Measurements from ENCODE around the gene PLXNB3. TPM values are rescaled to one million over a fixed set of nuclear protein-coding genes. Genes with fewer than 3 reads are reported as not detected.

PLXNB3 gene
- total and polyA plus RNA-seq, 2 donors (not counting 1 experiment from before 2014, with no cell fraction given), result 1.9 to 4.3 TPM

GRCh38 chrX:153805436-153805835 is 41.4 kb downstream of the PLXNB3 start:
- Histone ChIP-seq H3K4me2 (ENCODE audit: extremely low read depth, insufficient read depth, low read length) (no peak overlapping the region), H3K27me3 (ENCODE audit: control insufficient read depth, insufficient read depth, low read length) (no peaks in the 10 kb centered on the region), H3K9me3 (ENCODE audit: control insufficient read depth, insufficient read depth, low read depth, low read length) (no peaks in the 10 kb centered on the region), H2AFZ (ENCODE audit: low read length) (no peak overlapping the region), H4K20me1 (ENCODE audit: control insufficient read depth, extremely low read depth, insufficient read depth, low read length) (no peaks in the 10 kb centered on the region), H3K9ac (ENCODE audit: insufficient read depth, low read length) (no peak overlapping the region), H3K36me3 (ENCODE audit: control insufficient read depth, insufficient read depth, low read length) (no peaks in the 10 kb centered on the region), H3K4me1 (ENCODE audit: control insufficient read depth, extremely low read depth, insufficient read depth, low read length) (no peaks in the 10 kb centered on the region), H3K4me3 (replicated peaks in 1 of 4; ENCODE audit: control extremely low read depth in 1 of 4, insufficient read depth in 1 of 4, low read depth in 3 of 4, low read length in 4 of 4) (no peak overlapping the region), H3K79me2 (ENCODE audit: control insufficient read depth, insufficient read depth, low read length) (no peaks in the 10 kb centered on the region), H3K27ac (ENCODE audit: insufficient read depth, low read length) (no peak overlapping the region)
- no peak for TF ChIP-seq EZH2 (IDR thresholded peaks at IDR 0.05; ENCODE audit: low read length, missing control alignments)
- TF ChIP-seq, protein P1, sequence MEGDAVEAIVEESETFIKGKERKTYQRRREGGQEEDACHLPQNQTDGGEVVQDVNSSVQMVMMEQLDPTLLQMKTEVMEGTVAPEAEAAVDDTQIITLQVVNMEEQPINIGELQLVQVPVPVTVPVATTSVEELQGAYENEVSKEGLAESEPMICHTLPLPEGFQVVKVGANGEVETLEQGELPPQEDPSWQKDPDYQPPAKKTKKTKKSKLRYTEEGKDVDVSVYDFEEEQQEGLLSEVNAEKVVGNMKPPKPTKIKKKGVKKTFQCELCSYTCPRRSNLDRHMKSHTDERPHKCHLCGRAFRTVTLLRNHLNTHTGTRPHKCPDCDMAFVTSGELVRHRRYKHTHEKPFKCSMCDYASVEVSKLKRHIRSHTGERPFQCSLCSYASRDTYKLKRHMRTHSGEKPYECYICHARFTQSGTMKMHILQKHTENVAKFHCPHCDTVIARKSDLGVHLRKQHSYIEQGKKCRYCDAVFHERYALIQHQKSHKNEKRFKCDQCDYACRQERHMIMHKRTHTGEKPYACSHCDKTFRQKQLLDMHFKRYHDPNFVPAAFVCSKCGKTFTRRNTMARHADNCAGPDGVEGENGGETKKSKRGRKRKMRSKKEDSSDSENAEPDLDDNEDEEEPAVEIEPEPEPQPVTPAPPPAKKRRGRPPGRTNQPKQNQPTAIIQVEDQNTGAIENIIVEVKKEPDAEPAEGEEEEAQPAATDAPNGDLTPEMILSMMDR (conservative IDR thresholded peaks at IDR 0.05 in 1 of 2, IDR thresholded peaks at IDR 0.05 in 1 of 2; ENCODE audit: low read depth in 1 of 2, low read length in 2 of 2), result no peak
- DNase-seq (ENCODE audit: low read depth in 2 of 2), result no peak

DNA sequence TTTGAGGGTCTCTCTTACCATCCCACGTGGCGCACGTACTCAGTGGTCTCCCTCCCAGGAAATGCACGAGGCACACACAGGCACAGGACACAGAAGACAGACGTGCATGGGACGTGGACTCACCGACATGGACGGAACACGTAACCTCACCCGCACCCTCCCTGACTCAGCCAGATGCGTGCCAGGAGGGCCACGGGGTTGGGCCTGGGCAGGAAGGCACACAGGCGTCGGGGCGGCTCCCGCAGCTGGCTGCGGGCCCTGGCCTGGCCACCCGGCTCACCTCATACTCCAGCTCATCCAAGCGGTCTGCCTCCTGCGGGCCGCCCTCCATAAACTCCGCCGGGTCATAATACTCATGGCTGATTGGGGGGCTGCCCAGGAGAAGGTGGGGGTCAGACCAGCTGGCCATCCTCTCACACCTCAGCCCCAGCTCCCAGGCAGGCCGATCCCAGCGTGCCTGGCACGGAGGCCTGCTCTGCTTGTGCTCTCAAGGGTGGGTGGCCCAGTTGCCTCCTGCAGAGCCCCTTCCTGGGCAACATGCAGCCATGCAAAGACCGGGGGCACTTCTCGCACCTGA is 43.0 kb downstream of the PLXNB3 start:
- no peaks in the 10 kb centered on the region for H3K79me2 ChIP-seq (ENCODE audit: control insufficient read depth, insufficient read depth, low read length)
- no peak overlapping the region for H3K4me3 ChIP-seq (replicated peaks in 1 of 4; ENCODE audit: control extremely low read depth in 1 of 4, insufficient read depth in 1 of 4, low read depth in 3 of 4, low read length in 4 of 4)
- no peaks in the 10 kb centered on the region for H3K36me3 ChIP-seq (ENCODE audit: control insufficient read depth, insufficient read depth, low read length)
- TF ChIP-seq EZH2 (IDR thresholded peaks at IDR 0.05; ENCODE audit: low read length, missing control alignments), result no peak
- TF ChIP-seq, protein P1 (conservative IDR thresholded peaks at IDR 0.05 in 1 of 2, IDR thresholded peaks at IDR 0.05 in 1 of 2; ENCODE audit: low read depth in 1 of 2, low read length in 2 of 2), result no peak
- no peaks in the 10 kb centered on the region for H3K4me1 ChIP-seq (ENCODE audit: control insufficient read depth, extremely low read depth, insufficient read depth, low read length)
- H3K9ac ChIP-seq (ENCODE audit: insufficient read depth, low read length), result no peak overlapping the region
- no peak overlapping the region for H3K27ac ChIP-seq (ENCODE audit: insufficient read depth, low read length)
- H2AFZ ChIP-seq (ENCODE audit: low read length), result no peak overlapping the region
- no peak overlapping the region for H3K4me2 ChIP-seq (ENCODE audit: extremely low read depth, insufficient read depth, low read length)
- H4K20me1 ChIP-seq (ENCODE audit: control insufficient read depth, extremely low read depth, insufficient read depth, low read length), result no peaks in the 10 kb centered on the region
- H3K9me3 ChIP-seq (ENCODE audit: control insufficient read depth, insufficient read depth, low read depth, low read length), result no peaks in the 10 kb centered on the region
- no peaks in the 10 kb centered on the region for H3K27me3 ChIP-seq (ENCODE audit: control insufficient read depth, insufficient read depth, low read length)
- DNase-seq (ENCODE audit: low read depth in 2 of 2), result no peak

- H2AFZ ChIP-seq (ENCODE audit: low read length), result no peak overlapping the region
- no peak overlapping the region for H3K4me2 ChIP-seq (ENCODE audit: extremely low read depth, insufficient read depth, low read length)
- no peaks in the 10 kb centered on the region for H3K9me3 ChIP-seq (ENCODE audit: control insufficient read depth, insufficient read depth, low read depth, low read length)
- no peak for TF ChIP-seq EZH2 (IDR thresholded peaks at IDR 0.05; ENCODE audit: low read length, missing control alignments)
- TF ChIP-seq, protein P1 (conservative IDR thresholded peaks at IDR 0.05 in 1 of 2, IDR thresholded peaks at IDR 0.05 in 1 of 2; ENCODE audit: low read depth in 1 of 2, low read length in 2 of 2), result no peak
- H4K20me1 ChIP-seq (ENCODE audit: control insufficient read depth, extremely low read depth, insufficient read depth, low read length), result no peaks in the 10 kb centered on the region
- DNase-seq (ENCODE audit: low read depth in 2 of 2), result no peak
- no peak overlapping the region for H3K27ac ChIP-seq (ENCODE audit: insufficient read depth, low read length)
- H3K36me3 ChIP-seq (ENCODE audit: control insufficient read depth, insufficient read depth, low read length), result no peaks in the 10 kb centered on the region
- H3K79me2 ChIP-seq (ENCODE audit: control insufficient read depth, insufficient read depth, low read length), result no peaks in the 10 kb centered on the region
- no peaks in the 10 kb centered on the region for H3K27me3 ChIP-seq (ENCODE audit: control insufficient read depth, insufficient read depth, low read length)
- H3K9ac ChIP-seq (ENCODE audit: insufficient read depth, low read length), result no peak overlapping the region
- H3K4me3 ChIP-seq (replicated peaks in 1 of 4; ENCODE audit: control extremely low read depth in 1 of 4, insufficient read depth in 1 of 4, low read depth in 3 of 4, low read length in 4 of 4), result no peak overlapping the region
- H3K4me1 ChIP-seq (ENCODE audit: control insufficient read depth, extremely low read depth, insufficient read depth, low read length), result no peaks in the 10 kb centered on the region
These were observed 43.9 kb downstream of the PLXNB3 start for GRCh38 chrX:153807976-153808375.

Data from fibroblast of lung (primary cell).